ENCODE measurements around the gene SRP54. TPM values are rescaled to one million over a fixed set of nuclear protein-coding genes. Genes with fewer than 3 reads are reported as not detected.

The SRP54 gene
- total RNA-seq, 3 donors from 2014 or later = 35.5 to 68.1 (median 62.6) TPM

GRCh38 chr14:34964977-34965764 lies 17.6 kb upstream of the SRP54 start:
- Histone ChIP-seq H3K9me3 (no peaks in the 10 kb centered on the region), H3K4me1 (no peaks in the 10 kb centered on the region), H3K27me3 (no peaks in the 10 kb centered on the region), H3K27ac (no peak overlapping the region), H3K36me3 (no peaks in the 10 kb centered on the region), H3K4me3 (no peak overlapping the region)
- TF ChIP-seq, protein P1, sequence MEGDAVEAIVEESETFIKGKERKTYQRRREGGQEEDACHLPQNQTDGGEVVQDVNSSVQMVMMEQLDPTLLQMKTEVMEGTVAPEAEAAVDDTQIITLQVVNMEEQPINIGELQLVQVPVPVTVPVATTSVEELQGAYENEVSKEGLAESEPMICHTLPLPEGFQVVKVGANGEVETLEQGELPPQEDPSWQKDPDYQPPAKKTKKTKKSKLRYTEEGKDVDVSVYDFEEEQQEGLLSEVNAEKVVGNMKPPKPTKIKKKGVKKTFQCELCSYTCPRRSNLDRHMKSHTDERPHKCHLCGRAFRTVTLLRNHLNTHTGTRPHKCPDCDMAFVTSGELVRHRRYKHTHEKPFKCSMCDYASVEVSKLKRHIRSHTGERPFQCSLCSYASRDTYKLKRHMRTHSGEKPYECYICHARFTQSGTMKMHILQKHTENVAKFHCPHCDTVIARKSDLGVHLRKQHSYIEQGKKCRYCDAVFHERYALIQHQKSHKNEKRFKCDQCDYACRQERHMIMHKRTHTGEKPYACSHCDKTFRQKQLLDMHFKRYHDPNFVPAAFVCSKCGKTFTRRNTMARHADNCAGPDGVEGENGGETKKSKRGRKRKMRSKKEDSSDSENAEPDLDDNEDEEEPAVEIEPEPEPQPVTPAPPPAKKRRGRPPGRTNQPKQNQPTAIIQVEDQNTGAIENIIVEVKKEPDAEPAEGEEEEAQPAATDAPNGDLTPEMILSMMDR (IDR thresholded peaks at IDR 0.05) = no peak
- intact Hi-C loops (cut with DNase I; ENCODE audit: low total_unique reads) = loop anchor here (10.0 kb wide), 1 partner anchor 450 kb away; no protein-coding TSS in a partner anchor
- DNase-seq (ENCODE audit: low spot score in 2 of 2) = no peak

GRCh38 chr14:34965912-34966311 lies 16.9 kb upstream of the SRP54 start:
- H3K9me3 ChIP-seq = no peaks in the 10 kb centered on the region
- H3K4me1 ChIP-seq = no peaks in the 10 kb centered on the region
- no peak overlapping the region for H3K27ac ChIP-seq
- H3K4me3 ChIP-seq = no peak overlapping the region
- intact Hi-C loops (cut with DNase I; ENCODE audit: low total_unique reads) = loop anchor here (10.0 kb wide), 1 partner anchor 449 kb away; no protein-coding TSS in a partner anchor
- no peak for TF ChIP-seq POLR2A (IDR thresholded peaks at IDR 0.05)
- TF ChIP-seq, protein P1 (IDR thresholded peaks at IDR 0.05) = no peak
- no peak for TF ChIP-seq POLR2AphosphoS5 (IDR thresholded peaks at IDR 0.05)
- no peaks in the 10 kb centered on the region for H3K36me3 ChIP-seq
- DNase-seq (ENCODE audit: low spot score in 2 of 2) = no peak
- no peaks in the 10 kb centered on the region for H3K27me3 ChIP-seq

DNA sequence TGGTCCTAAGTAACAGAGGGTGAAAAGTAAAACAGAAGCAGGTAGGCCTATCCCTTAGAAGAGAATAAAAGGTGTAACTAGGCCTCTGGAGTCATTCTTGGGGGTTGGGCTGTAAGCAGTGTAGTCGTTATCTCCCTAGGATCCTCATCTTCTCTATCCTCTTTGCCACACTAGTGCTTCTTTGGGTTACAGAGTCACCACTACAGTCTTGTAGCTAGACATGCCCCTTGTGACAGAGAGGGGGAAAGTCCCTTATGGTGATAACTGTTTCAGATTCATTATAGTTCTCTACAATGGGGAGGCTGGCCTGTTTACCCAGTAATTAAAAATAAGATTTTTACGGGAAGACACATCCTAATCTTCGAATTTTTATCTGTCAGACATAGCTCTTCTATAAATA lies 16.4 kb upstream of the SRP54 start:
- TF ChIP-seq POLR2AphosphoS5 (IDR thresholded peaks at IDR 0.05) = no peak
- TF ChIP-seq POLR2A (IDR thresholded peaks at IDR 0.05) = no peak
- TF ChIP-seq, protein P1 (IDR thresholded peaks at IDR 0.05) = no peak
- Histone ChIP-seq H3K4me1 (no peaks in the 10 kb centered on the region), H3K36me3 (no peaks in the 10 kb centered on the region), H3K4me3 (no peak overlapping the region), H3K27ac (no peak overlapping the region), H3K27me3 (no peaks in the 10 kb centered on the region), H3K9me3 (no peaks in the 10 kb centered on the region)
- intact Hi-C loops (cut with DNase I; ENCODE audit: low total_unique reads) = loop anchor here (10.0 kb wide), 1 partner anchor 448 kb away; no protein-coding TSS in a partner anchor
- no peak for DNase-seq (ENCODE audit: low spot score in 2 of 2)

DNA sequence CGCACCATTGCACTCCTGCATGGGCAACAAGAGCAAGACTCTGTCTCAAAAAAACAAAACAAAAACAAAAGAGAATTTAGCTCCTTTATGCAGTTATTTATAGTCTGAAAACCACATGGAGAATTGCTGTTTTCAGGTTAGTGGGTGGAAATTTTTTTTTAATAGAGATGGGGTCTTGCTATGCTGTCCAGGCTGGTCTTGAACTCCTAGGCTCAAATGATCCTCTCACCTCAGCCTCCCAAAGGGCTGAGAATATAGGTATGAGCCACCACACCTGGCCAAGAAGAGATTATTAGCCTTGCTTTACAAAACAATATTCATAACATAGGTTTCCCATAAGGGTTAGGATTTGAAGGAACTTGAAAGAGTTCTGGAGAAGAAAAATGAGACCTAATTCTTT lies 12.1 kb upstream of the SRP54 start:
- intact Hi-C loops (cut with DNase I; ENCODE audit: low total_unique reads) = no loop called here
- no peak overlapping the region for H3K4me3 ChIP-seq

GRCh38 chr14:34971381-34971780 lies 11.4 kb upstream of the SRP54 start:
- DNase-seq (ENCODE audit: low spot score in 2 of 2) = no peak
- intact Hi-C loops (cut with DNase I; ENCODE audit: low total_unique reads) = no loop called here
- Histone ChIP-seq H3K4me3 (no peak overlapping the region), H3K27ac (no peak overlapping the region), H3K27me3 (no peaks in the 10 kb centered on the region), H3K9me3 (no peaks in the 10 kb centered on the region), H3K36me3 (no peaks in the 10 kb centered on the region), H3K4me1 (no peaks in the 10 kb centered on the region)
- no peak for TF ChIP-seq POLR2AphosphoS5 (IDR thresholded peaks at IDR 0.05)
- TF ChIP-seq, protein P1 (IDR thresholded peaks at IDR 0.05) = no peak
- TF ChIP-seq POLR2A (IDR thresholded peaks at IDR 0.05) = no peak

More for the DNA sequence above, 12.1 kb upstream of the SRP54 start:
- H3K4me1 ChIP-seq = no peaks in the 10 kb centered on the region
- no peak overlapping the region for H3K27ac ChIP-seq
- no peaks in the 10 kb centered on the region for H3K36me3 ChIP-seq
- no peak for DNase-seq (ENCODE audit: low spot score in 2 of 2)
- TF ChIP-seq POLR2AphosphoS5 (IDR thresholded peaks at IDR 0.05) (no peak), POLR2A (IDR thresholded peaks at IDR 0.05) (no peak)
- TF ChIP-seq, protein P1 (IDR thresholded peaks at IDR 0.05) = no peak
- H3K9me3 ChIP-seq = no peaks in the 10 kb centered on the region
- no peaks in the 10 kb centered on the region for H3K27me3 ChIP-seq
